ENCODE results near the gene DISC1.

DISC1 gene

GRCh38 chr1:231708394-231708793 lies 81.8 kb downstream of the DISC1 start:
- TF ChIP-seq TAF1 (IDR thresholded peaks at IDR 0.05; ENCODE audit: low read depth): no peak
- no peak for TF ChIP-seq TCF12 (IDR thresholded peaks at IDR 0.05; ENCODE audit: low read depth)
- TF ChIP-seq ZBTB7A (IDR thresholded peaks at IDR 0.05; ENCODE audit: low read depth): no peak

- TF ChIP-seq CREB1 (IDR thresholded peaks at IDR 0.05; ENCODE audit: low read depth) (no peak), TCF12 (IDR thresholded peaks at IDR 0.05; ENCODE audit: low read depth) (no peak), REST (IDR thresholded peaks at IDR 0.05; ENCODE audit: low read depth) (no peak), ZBTB7A (IDR thresholded peaks at IDR 0.05; ENCODE audit: low read depth) (no peak), MAX (IDR thresholded peaks at IDR 0.05) (no peak), FOXM1 (IDR thresholded peaks at IDR 0.05; ENCODE audit: borderline replicate concordance, low read depth) (no peak), TAF1 (IDR thresholded peaks at IDR 0.05; ENCODE audit: low read depth) (no peak), YY1 (IDR thresholded peaks at IDR 0.05; ENCODE audit: low read depth) (no peak), NFIC (IDR thresholded peaks at IDR 0.05) (no peak), TEAD4 (IDR thresholded peaks at IDR 0.05) (no peak)
Measured at GRCh38 chr1:231714440-231714839, 87.8 kb downstream of the DISC1 start.

DNA sequence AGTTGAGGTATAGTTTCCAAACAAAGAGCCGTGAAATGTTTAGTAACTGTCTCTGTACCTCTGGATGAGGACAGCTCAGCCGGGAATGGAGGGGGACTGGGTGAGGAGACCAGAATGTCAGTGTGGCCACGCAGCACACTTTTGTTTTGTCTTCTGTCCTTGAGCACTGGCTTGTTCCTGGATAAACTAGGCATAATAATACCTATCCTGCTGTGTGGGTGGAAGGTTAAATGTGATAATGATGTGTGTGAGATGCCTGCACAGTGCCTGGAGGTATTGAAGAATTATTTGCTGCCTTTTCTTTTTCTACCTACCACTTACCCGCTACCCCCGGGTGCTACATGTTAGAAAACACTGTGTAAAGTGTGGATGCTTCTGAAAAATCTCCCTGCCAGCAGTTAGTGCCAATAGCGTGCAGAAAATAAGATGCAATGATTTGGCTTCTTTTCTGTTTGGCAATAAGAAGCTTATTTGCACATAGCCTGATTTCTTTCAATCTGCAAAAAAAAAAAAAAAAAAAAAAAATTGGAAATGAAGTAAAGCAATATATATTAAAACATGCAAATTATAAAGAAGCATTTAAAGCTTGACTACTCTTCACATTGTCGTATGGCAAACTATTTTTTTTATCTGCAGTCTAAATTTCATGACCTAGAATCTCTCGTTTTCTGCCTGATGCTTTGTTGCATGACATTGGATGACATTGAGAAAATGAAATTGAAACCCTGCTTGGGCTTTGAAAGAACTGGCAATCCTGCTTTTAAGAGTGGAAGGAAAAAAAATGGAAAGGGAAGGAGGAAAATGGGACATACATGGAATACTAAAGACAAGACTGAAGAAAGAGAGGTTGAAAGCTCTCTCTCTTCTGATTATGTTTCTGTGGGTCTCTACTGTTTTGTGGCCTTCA lies 89.5 kb downstream of the DISC1 start:
- no peak for TF ChIP-seq EGR1 (IDR thresholded peaks at IDR 0.05)
- TF ChIP-seq USF1 (IDR thresholded peaks at IDR 0.05): no peak
- no peak for TF ChIP-seq CEBPB (IDR thresholded peaks at IDR 0.05)
- TF ChIP-seq REST (IDR thresholded peaks at IDR 0.05; ENCODE audit: low read depth): no peak
- TF ChIP-seq TAF1 (IDR thresholded peaks at IDR 0.05; ENCODE audit: low read depth): no peak
- TF ChIP-seq NFIC (IDR thresholded peaks at IDR 0.05): no peak
- no peak for TF ChIP-seq RAD21 (IDR thresholded peaks at IDR 0.05; ENCODE audit: low read depth)
- TF ChIP-seq TEAD4 (IDR thresholded peaks at IDR 0.05): no peak
- TF ChIP-seq CREB1 (IDR thresholded peaks at IDR 0.05; ENCODE audit: low read depth): no peak
- no peak for TF ChIP-seq YY1 (IDR thresholded peaks at IDR 0.05; ENCODE audit: low read depth)
- no peak for TF ChIP-seq MAX (IDR thresholded peaks at IDR 0.05)
- TF ChIP-seq ZBTB7A (IDR thresholded peaks at IDR 0.05; ENCODE audit: low read depth): no peak
- TF ChIP-seq TCF12 (IDR thresholded peaks at IDR 0.05; ENCODE audit: low read depth): no peak
- no peak for TF ChIP-seq EP300 (IDR thresholded peaks at IDR 0.05; ENCODE audit: borderline replicate concordance)
- TF ChIP-seq FOXM1 (IDR thresholded peaks at IDR 0.05; ENCODE audit: borderline replicate concordance, low read depth): no peak

DNA sequence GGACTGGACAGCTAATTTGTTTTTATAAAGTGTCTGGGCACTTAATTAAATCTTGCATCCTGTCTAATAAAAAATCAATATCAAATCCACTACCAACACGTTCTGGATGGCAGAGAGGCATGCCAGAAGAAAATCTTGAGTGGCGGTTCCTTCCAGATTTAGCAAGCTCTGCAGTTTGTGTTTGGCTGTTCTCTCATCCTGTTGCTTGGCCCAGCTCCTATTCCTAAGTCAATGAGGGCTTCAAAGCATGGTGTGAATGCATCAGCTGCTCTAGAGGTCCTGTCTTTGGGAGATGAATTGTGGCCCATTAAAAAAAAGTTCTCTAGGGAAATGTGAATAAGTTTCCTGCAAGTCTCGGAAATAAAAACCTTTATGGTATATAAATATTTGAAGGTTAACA lies 90.3 kb downstream of the DISC1 start:
- TF ChIP-seq CEBPB (IDR thresholded peaks at IDR 0.05) (no peak), REST (IDR thresholded peaks at IDR 0.05; ENCODE audit: low read depth) (no peak)

DNA sequence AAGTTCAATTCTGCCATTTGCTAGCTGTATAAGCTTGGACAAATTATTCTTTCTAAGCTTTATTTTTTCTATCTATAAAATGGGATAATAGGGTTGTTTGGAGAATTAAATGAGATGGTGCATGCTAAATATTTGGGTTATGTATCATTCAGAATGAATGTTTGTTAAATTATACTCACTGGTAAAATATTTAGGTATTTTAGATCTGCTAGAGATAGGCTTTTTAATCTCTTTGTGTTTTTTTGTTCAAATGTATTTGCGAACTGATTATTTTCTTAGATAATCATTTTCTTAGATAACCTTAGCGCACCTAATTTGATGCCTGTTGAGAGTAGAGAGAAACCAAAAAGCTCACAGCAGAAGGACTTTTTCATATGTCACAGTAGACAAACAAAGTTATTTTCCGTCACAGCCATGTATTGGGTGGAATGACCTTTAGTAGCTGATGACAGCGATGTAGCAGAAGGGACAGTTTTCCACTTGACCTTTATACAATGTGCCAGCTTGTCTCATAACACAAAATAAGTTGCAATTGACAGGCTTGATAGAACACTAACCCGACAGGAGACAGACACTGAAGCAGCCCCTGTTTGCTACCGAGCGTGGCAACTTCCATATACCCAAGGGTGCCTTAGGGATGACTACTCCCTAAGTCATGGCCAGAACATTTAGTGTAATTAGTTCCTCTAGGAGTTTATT lies 93.0 kb downstream of the DISC1 start:
- TF ChIP-seq NFIC (IDR thresholded peaks at IDR 0.05) (no peak), CREB1 (IDR thresholded peaks at IDR 0.05; ENCODE audit: low read depth) (no peak), EP300 (IDR thresholded peaks at IDR 0.05; ENCODE audit: borderline replicate concordance) (no peak), RAD21 (IDR thresholded peaks at IDR 0.05; ENCODE audit: low read depth) (no peak), FOXM1 (IDR thresholded peaks at IDR 0.05; ENCODE audit: borderline replicate concordance, low read depth) (no peak), TEAD4 (IDR thresholded peaks at IDR 0.05) (no peak), TAF1 (IDR thresholded peaks at IDR 0.05; ENCODE audit: low read depth) (no peak), MAX (IDR thresholded peaks at IDR 0.05) (no peak), ZBTB7A (IDR thresholded peaks at IDR 0.05; ENCODE audit: low read depth) (no peak), CEBPB (IDR thresholded peaks at IDR 0.05) (no peak), YY1 (IDR thresholded peaks at IDR 0.05; ENCODE audit: low read depth) (no peak), TCF12 (IDR thresholded peaks at IDR 0.05; ENCODE audit: low read depth) (no peak), EGR1 (IDR thresholded peaks at IDR 0.05) (no peak), REST (IDR thresholded peaks at IDR 0.05; ENCODE audit: low read depth) (no peak), USF1 (IDR thresholded peaks at IDR 0.05) (no peak)

Data from Ishikawa (cell line).